ENCODE measurements around the gene MICAL3. TPM values are rescaled to one million over a fixed set of nuclear protein-coding genes. Genes with fewer than 3 reads are reported as not detected.

MICAL3 gene
- polyA plus RNA-seq, 3 donors, result 0.23 to 0.84 TPM; not detected in 1

DNA sequence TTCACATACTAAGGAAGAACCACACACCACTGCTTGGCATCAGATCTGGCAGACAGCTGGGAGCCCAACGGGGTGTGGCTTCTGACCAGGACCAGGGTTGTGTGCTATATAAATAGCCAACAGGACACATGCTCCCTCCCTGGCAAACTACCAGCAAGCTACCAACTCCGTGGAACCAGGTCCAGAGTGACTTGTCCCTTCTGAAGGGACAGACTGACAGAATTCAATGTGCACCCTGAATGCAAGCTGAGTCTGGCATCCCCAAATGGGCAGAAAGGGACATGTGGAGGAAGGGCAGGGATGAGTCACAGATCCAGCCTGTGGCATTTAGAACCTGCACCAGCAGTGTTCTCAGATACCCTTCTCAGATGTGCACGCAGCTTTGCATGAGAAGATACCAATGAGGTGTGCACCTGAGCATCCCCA lies 92.9 kb downstream of the MICAL3 start:
- H3K4me3 Mint-ChIP-seq, result no peak overlapping the region

GRCh38 chr22:17930455-17931313 lies 93.7 kb downstream of the MICAL3 start:
- H3K36me3 Mint-ChIP-seq, result no peaks in the 10 kb centered on the region
- Histone ChIP-seq H3K79me2 (ENCODE audit: insufficient read depth, low read length) (no peaks in the 10 kb centered on the region), H3K9me3 (replicated peaks in 1 of 2; ENCODE audit: control insufficient read depth in 1 of 2, insufficient read depth in 1 of 2, low read length in 2 of 2) (no peaks in the 10 kb centered on the region), H3K4me1 (ENCODE audit: control insufficient read depth in 1 of 2, insufficient read depth in 2 of 2, low read length in 2 of 2) (no peaks in the 10 kb centered on the region), H3K9ac (ENCODE audit: insufficient read depth, low read length, poor library complexity, severe bottlenecking) (no peak overlapping the region), H4K20me1 (ENCODE audit: insufficient read depth, low read length) (no peaks in the 10 kb centered on the region), H3K4me3 (replicated peaks in 1 of 3; ENCODE audit: low read depth in 2 of 3, low read length in 3 of 3) (no peak overlapping the region), H3K27ac (ENCODE audit: low read depth in 1 of 2, low read length in 2 of 2) (no peak overlapping the region), H3K4me2 (replicated peaks; ENCODE audit: extremely low read depth, low read length, poor library complexity, severe bottlenecking) (no peak overlapping the region), H3K36me3 (replicated peaks in 1 of 2; ENCODE audit: control insufficient read depth in 1 of 2, insufficient read depth in 2 of 2, low read length in 2 of 2) (no peaks in the 10 kb centered on the region), H2AFZ (ENCODE audit: insufficient read depth, low read depth, low read length, poor library complexity, severe bottlenecking) (no peak overlapping the region), H3K27me3 (ENCODE audit: control insufficient read depth in 2 of 2, insufficient read depth in 2 of 2, low read length in 2 of 2) (no peaks in the 10 kb centered on the region)
- TF ChIP-seq, protein P1, sequence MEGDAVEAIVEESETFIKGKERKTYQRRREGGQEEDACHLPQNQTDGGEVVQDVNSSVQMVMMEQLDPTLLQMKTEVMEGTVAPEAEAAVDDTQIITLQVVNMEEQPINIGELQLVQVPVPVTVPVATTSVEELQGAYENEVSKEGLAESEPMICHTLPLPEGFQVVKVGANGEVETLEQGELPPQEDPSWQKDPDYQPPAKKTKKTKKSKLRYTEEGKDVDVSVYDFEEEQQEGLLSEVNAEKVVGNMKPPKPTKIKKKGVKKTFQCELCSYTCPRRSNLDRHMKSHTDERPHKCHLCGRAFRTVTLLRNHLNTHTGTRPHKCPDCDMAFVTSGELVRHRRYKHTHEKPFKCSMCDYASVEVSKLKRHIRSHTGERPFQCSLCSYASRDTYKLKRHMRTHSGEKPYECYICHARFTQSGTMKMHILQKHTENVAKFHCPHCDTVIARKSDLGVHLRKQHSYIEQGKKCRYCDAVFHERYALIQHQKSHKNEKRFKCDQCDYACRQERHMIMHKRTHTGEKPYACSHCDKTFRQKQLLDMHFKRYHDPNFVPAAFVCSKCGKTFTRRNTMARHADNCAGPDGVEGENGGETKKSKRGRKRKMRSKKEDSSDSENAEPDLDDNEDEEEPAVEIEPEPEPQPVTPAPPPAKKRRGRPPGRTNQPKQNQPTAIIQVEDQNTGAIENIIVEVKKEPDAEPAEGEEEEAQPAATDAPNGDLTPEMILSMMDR (IDR thresholded peaks at IDR 0.05), result no peak
- peaks cover 0 to 2% (median 0%) of the 10 kb centered on the region in 3 donors for H3K27me3 Mint-ChIP-seq (ENCODE audit: low read depth in 3 of 3)
- no peaks in the 10 kb centered on the region for H3K9me3 Mint-ChIP-seq
- H3K27ac Mint-ChIP-seq, result no peak overlapping the region
- no peak overlapping the region for H3K4me3 Mint-ChIP-seq
- intact Hi-C loops (cut with micrococcal nuclease), result no loop called here
- 96% methylated on average over 15 of the region's 18 CpGs for WGBS (ENCODE audit: insufficient coverage)
- H3K4me1 Mint-ChIP-seq, result no peaks in the 10 kb centered on the region
- no peak for DNase-seq

More for the DNA sequence above, 92.9 kb downstream of the MICAL3 start:
- H3K36me3 ChIP-seq (replicated peaks in 1 of 2; ENCODE audit: control insufficient read depth in 1 of 2, insufficient read depth in 2 of 2, low read length in 2 of 2), result no peaks in the 10 kb centered on the region
- peaks cover 0 to 2% (median 0%) of the 10 kb centered on the region in 7 donors for H3K9me3 Mint-ChIP-seq
- no peaks in the 10 kb centered on the region for H3K79me2 ChIP-seq (ENCODE audit: insufficient read depth, low read length)
- no peak overlapping the region for H3K9ac ChIP-seq (ENCODE audit: insufficient read depth, low read length, poor library complexity, severe bottlenecking)
- TF ChIP-seq, protein P1 (IDR thresholded peaks at IDR 0.05), result no peak
- H3K27me3 ChIP-seq (ENCODE audit: control insufficient read depth in 2 of 2, insufficient read depth in 2 of 2, low read length in 2 of 2), result no peaks in the 10 kb centered on the region
- H3K27ac ChIP-seq (ENCODE audit: low read depth in 1 of 2, low read length in 2 of 2), result no peak overlapping the region
- no peaks in the 10 kb centered on the region for H3K4me1 Mint-ChIP-seq
- H3K9me3 ChIP-seq (replicated peaks in 1 of 2; ENCODE audit: control insufficient read depth in 1 of 2, insufficient read depth in 1 of 2, low read length in 2 of 2), result no peaks in the 10 kb centered on the region
- H2AFZ ChIP-seq (ENCODE audit: insufficient read depth, low read depth, low read length, poor library complexity, severe bottlenecking), result no peak overlapping the region
- no peak overlapping the region for H3K27ac Mint-ChIP-seq
- H3K4me1 ChIP-seq (ENCODE audit: control insufficient read depth in 1 of 2, insufficient read depth in 2 of 2, low read length in 2 of 2), result no peaks in the 10 kb centered on the region
- intact Hi-C loops (cut with micrococcal nuclease), result no loop called here
- no peak for DNase-seq
- H3K36me3 Mint-ChIP-seq, result no peaks in the 10 kb centered on the region
- H4K20me1 ChIP-seq (ENCODE audit: insufficient read depth, low read length), result no peaks in the 10 kb centered on the region
- no peak overlapping the region for H3K4me3 ChIP-seq (replicated peaks in 1 of 3; ENCODE audit: low read depth in 2 of 3, low read length in 3 of 3)
- 100% methylated on average over 1 of the region's 3 CpGs for WGBS (ENCODE audit: insufficient coverage)
- H3K4me2 ChIP-seq (replicated peaks; ENCODE audit: extremely low read depth, low read length, poor library complexity, severe bottlenecking), result no peak overlapping the region
- peaks cover 0 to 2% (median 0%) of the 10 kb centered on the region in 3 donors for H3K27me3 Mint-ChIP-seq (ENCODE audit: low read depth in 3 of 3)

All from CD14-positive monocyte (primary cell).